GM15510 (cell line): ENCODE measurements around the gene SLC10A3.

Experiments used
- POLR2A ChIP-seq: IDR thresholded peaks from 3 replicates; pipeline ENCODE4 v1.6.1; 2011; ENCODE audit warnings: borderline replicate concordance; ENCODE audit not compliant: insufficient read length; ENCODE audit errors: extremely low read depth

Gene SLC10A3

DNA sequence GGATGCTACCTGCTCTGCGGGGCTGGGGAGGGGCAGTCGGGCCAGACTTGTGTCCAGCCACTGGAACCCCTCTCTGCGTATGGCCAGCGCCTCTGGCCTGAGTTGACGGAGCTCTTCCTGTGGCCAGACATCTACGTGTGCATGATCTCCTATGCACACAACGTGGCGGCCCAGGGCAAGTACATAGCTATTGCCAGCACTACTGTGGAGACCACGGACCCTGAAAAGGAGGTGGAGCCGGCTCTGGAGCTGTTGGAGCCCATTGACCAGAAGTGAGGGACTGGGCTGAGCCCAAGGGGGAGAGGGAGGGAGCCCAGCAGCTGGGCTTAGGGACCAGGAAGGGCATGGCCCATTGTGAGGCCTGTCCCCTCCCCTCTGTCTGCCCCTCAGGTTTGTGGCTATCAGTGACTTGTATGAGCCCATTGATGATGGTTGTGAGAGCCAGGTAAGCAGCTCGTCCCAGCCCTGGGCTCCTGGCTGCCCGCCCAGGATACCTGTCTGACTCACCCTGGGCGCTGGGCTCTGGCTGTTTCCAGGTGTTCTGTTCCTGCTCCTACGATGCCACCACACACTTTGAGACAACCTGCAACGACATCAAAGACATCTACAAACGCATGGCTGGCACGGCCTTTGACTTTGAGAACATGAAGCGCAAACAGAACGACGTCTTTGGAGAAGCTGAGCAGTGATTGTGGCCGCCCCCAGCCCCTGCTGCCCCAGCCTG is 48.3 kb downstream of the SLC10A3 start:
- TF ChIP-seq POLR2A: no peak

DNA sequence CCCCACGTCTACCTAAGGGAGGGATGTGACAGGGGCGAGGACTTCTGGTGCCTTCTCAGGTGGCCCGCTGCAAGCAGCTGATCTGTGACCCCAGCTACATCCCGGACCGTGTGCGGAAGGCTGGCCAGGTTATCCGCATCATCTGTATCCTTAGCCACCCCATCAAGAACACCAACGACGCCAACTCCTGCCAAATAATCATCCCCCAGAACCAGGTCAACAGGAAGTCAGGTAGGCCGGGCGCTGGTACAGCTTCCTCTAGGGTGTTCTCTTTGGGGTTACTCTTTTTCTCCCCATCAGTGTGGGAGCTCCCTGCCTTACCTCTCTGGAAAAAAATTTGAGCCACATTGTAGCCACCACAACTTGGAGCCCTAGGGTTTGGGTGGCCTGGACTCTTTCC is 48.9 kb downstream of the SLC10A3 start:
- TF ChIP-seq POLR2A: no peak

DNA sequence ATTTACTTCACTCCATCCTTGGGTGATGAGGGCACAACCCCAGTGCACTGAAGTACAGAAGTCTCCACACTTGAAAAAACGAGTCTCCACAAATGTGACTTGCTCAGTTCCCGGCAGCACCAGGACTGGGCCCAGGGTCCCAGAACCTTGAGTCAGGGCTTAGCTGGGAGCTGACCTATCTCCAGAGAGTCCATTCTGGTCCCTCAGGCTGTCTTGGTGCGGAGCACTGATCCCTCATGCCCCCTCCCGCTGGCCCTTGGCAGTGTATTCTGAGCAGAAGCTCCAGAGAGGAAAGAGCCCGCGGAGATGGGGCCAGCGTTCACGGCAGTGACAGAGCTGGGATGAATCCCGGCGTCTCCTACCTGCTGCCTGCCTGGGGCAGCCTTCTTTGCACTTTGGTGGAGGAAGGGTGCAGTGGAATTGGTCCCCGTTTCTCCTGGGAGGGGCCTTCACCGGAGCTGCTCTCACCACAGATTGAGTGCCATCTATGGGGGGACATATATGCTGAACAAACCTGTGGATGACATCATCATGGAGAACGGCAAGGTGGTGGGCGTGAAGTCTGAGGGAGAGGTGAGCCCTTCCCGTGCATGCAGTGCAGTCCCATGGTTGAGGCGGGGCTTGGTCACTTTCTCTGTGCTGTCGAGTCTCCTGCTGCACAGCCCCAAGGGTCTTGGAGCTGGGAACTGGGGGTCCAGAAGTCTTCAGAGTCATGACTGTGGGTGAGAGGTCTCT is 49.6 kb downstream of the SLC10A3 start:
- no peak for TF ChIP-seq POLR2A

DNA sequence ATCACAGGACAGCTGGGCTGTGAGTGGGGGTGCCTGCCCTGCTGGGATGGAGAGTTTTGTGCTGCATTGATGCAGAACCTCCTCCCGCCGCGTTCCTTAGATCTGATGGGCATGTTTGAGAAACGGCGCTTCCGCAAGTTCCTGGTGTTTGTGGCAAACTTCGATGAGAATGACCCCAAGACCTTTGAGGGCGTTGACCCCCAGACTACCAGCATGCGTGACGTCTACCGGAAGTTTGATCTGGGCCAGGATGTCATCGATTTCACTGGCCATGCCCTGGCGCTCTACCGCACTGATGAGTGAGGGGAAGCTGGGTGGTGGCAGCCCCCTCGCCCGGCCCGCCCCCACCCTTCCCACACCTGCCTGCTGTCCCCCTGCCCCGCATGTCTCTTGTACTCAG is 50.6 kb downstream of the SLC10A3 start:
- TF ChIP-seq POLR2A: no peak

DNA sequence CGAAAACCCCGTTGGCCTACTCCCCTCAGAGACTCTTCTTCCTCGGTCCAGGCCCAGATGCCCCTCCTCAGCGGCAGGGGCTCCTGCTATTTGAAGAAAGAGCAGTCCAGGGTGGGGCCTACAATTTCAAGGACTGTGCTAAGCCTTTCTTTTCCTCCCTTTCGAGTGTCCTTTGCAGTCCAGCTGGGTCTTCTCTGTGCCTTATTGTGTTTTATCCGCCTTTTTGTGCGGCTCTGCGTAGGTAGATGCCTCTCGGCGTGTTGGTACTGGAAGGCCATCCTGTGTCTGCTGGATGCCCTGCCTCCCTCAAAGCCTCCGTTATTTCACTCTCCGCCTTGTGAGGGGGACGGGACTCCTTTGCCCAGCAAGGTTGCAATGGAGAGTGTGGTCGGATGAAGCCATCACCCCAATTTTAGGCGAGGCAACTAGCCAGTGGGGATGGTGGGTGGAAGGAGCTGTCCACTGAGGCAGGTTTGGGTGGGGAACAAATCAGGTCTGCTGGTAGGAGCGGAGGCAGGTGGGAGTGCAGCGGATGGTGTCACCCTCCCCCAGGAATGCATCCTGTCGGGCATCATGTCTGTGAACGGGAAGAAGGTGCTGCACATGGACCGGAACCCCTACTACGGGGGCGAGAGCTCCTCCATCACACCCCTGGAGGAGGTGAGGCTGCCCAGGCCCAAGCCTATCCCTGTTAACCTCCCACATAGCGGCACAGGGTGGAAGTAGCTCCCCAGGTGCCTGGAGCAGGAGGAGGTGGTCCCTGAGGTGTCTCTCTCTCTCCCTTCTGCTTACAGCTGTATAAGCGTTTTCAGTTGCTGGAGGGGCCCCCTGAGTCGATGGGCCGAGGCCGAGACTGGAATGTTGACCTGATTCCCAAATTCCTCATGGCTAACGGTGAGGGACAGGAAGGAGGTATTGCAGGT is 52.2 kb downstream of the SLC10A3 start:
- TF ChIP-seq POLR2A: no peak
